ENCODE data around the gene DERL3. TPM values are rescaled to one million over a fixed set of nuclear protein-coding genes. Genes with fewer than 3 reads are reported as not detected.
A peak's percentile ranks its signal among the peaks of the same experiment; 100 is the strongest.

Gene DERL3
- total RNA-seq, 1 experiment from 2014 or later: 1.0 TPM

DNA sequence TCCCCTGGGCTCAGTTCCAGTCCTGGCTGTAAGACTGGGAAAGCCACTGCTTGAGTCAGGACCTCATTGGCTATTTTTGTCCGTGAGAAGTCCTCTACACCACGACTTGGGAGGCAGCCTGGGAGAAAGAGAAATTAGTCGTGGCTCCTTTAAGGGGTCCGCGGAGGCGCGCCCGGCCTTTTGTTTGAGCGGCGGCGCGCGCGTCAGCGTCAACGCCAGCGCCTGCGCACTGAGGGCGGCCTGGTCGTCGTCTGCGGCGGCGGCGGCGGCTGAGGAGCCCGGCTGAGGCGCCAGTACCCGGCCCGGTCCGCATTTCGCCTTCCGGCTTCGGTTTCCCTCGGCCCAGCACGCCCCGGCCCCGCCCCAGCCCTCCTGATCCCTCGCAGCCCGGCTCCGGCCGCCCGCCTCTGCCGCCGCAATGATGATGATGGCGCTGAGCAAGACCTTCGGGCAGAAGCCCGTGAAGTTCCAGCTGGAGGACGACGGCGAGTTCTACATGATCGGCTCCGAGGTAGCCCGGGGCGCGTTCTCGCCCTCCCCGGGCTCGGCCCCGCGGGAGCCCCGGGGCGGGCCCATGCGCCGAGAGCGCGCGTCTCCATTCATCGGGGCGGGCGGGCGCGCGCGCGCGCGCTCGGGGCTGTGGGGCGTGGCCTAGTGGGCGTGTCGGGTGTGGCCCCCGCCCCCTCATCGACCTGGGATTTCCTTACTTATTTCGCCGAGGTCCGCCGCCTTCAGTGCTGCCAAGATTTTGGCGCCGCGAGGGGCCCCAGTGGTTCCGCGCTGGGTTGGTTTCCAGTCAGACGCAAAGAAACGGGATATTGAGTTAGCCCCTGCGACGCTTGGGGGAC lies 51.8 kb downstream of the DERL3 start, which contains the start of gene SMARCB1:
Gene SMARCB1 (plus strand): TSS at position 215 of the 848 bp plus-strand sequence. CDS start 204 bp downstream, at position 419.
- intact Hi-C loops (cut with micrococcal nuclease; ENCODE audit: unreplicated experiment) (no loop called here), in situ Hi-C loops (cut with HindIII; ENCODE audit: low pct_unique_long_range_greater_than_20kb, low sequenced_read_pairs) (no loop called here)
- BruUV-seq (replicated peaks): no TSS peak
- TF ChIP-seq, protein P1, sequence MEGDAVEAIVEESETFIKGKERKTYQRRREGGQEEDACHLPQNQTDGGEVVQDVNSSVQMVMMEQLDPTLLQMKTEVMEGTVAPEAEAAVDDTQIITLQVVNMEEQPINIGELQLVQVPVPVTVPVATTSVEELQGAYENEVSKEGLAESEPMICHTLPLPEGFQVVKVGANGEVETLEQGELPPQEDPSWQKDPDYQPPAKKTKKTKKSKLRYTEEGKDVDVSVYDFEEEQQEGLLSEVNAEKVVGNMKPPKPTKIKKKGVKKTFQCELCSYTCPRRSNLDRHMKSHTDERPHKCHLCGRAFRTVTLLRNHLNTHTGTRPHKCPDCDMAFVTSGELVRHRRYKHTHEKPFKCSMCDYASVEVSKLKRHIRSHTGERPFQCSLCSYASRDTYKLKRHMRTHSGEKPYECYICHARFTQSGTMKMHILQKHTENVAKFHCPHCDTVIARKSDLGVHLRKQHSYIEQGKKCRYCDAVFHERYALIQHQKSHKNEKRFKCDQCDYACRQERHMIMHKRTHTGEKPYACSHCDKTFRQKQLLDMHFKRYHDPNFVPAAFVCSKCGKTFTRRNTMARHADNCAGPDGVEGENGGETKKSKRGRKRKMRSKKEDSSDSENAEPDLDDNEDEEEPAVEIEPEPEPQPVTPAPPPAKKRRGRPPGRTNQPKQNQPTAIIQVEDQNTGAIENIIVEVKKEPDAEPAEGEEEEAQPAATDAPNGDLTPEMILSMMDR (IDR thresholded peaks at IDR 0.05): no peak
- TF ChIP-seq, protein P2, sequence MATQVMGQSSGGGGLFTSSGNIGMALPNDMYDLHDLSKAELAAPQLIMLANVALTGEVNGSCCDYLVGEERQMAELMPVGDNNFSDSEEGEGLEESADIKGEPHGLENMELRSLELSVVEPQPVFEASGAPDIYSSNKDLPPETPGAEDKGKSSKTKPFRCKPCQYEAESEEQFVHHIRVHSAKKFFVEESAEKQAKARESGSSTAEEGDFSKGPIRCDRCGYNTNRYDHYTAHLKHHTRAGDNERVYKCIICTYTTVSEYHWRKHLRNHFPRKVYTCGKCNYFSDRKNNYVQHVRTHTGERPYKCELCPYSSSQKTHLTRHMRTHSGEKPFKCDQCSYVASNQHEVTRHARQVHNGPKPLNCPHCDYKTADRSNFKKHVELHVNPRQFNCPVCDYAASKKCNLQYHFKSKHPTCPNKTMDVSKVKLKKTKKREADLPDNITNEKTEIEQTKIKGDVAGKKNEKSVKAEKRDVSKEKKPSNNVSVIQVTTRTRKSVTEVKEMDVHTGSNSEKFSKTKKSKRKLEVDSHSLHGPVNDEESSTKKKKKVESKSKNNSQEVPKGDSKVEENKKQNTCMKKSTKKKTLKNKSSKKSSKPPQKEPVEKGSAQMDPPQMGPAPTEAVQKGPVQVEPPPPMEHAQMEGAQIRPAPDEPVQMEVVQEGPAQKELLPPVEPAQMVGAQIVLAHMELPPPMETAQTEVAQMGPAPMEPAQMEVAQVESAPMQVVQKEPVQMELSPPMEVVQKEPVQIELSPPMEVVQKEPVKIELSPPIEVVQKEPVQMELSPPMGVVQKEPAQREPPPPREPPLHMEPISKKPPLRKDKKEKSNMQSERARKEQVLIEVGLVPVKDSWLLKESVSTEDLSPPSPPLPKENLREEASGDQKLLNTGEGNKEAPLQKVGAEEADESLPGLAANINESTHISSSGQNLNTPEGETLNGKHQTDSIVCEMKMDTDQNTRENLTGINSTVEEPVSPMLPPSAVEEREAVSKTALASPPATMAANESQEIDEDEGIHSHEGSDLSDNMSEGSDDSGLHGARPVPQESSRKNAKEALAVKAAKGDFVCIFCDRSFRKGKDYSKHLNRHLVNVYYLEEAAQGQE (IDR thresholded peaks at IDR 0.05; ENCODE audit: insufficient read depth in 1 of 2, low read depth in 2 of 2, low read length in 1 of 2): no peak
- TF ChIP-seq POLR2AphosphoS5 (IDR thresholded peaks at IDR 0.05; ENCODE audit: low read depth, low read length) (peak; percentile 72), TCF7L2 (IDR thresholded peaks at IDR 0.05; ENCODE audit: low read depth, low read length) (no peak), SIN3A (IDR thresholded peaks at IDR 0.05; ENCODE audit: borderline replicate concordance, insufficient read depth, low read depth, low read length) (no peak)
- no peaks in the 10 kb centered on the region for H3K9me3 ChIP-seq (ENCODE audit: control insufficient read depth, insufficient read depth, low read depth, low read length)
- H3K4me3 ChIP-seq (ENCODE audit: low read depth in 2 of 2, low read length in 2 of 2): peak within 1 kb of the TSS; percentile 83 to 87
- H3K27me3 ChIP-seq (ENCODE audit: control insufficient read depth, insufficient read depth, low read length): no peaks in the 10 kb centered on the region
- H3K27ac ChIP-seq (ENCODE audit: low read length): peak within 1 kb of the TSS; percentile 91
- ChIA-PET POLR2A (interaction anchor here (1.3 kb wide), 1 partner anchor 12 kb away, joined by 4 read pairs; no protein-coding TSS in a partner anchor), CTCF (interaction anchor here (0.5 to 0.6 kb wide), 2 partner anchors 16 to 31 kb away, joined by 4 to 7 read pairs; no protein-coding TSS in a partner anchor)
- ATAC-seq (peak; percentile 88), DNase-seq (ENCODE audit: low read depth, low spot score) (no peak)
- peaks cover 4% of the 10 kb centered on the region; the same call in 1 of the 2 replicates for H3K4me1 ChIP-seq (ENCODE audit: control insufficient read depth, insufficient read depth, low read length)
- no peaks in the 10 kb centered on the region for H3K36me3 ChIP-seq (ENCODE audit: control insufficient read depth, insufficient read depth, low read length)

DNA sequence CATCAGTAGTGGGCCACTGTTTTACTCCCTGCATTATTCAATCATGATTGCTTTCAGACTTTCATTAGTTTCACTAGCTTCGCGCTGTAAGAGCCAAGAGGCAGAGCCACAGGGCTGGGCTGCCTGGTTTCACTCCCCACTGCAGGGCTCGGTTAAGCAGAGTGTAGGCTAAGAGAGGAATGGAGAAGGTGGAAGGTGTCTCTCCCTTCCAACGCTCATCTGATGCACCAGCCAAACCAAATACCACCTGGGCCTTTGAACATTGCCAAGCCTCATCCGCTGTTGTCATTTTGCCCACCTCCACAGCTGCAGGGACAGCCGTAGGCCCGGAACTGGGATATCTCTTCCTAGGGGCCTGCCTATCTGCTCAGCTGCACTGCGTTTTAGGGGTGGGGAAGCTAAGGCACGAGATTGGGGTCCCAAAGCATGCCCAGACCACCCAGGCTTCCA lies 52.5 kb downstream of the DERL3 start:
- Histone ChIP-seq H3K27ac (ENCODE audit: low read length) (peak overlapping the region; percentile 91), H3K36me3 (ENCODE audit: control insufficient read depth, insufficient read depth, low read length) (no peaks in the 10 kb centered on the region), H3K4me1 (ENCODE audit: control insufficient read depth, insufficient read depth, low read length) (peaks cover 10% of the 10 kb centered on the region), H3K4me3 (ENCODE audit: low read depth in 2 of 2, low read length in 2 of 2) (peak overlapping the region; percentile 83 to 87), H3K27me3 (ENCODE audit: control insufficient read depth, insufficient read depth, low read length) (no peaks in the 10 kb centered on the region), H3K9me3 (ENCODE audit: control insufficient read depth, insufficient read depth, low read depth, low read length) (no peaks in the 10 kb centered on the region)
- TF ChIP-seq TCF7L2 (IDR thresholded peaks at IDR 0.05; ENCODE audit: low read depth, low read length): no peak
- TF ChIP-seq, protein P2 (IDR thresholded peaks at IDR 0.05; ENCODE audit: insufficient read depth in 1 of 2, low read depth in 2 of 2, low read length in 1 of 2): no peak
- TF ChIP-seq, protein P1 (IDR thresholded peaks at IDR 0.05): no peak
- no peak for TF ChIP-seq POLR2AphosphoS5 (IDR thresholded peaks at IDR 0.05; ENCODE audit: low read depth, low read length)
- no peak for TF ChIP-seq SIN3A (IDR thresholded peaks at IDR 0.05; ENCODE audit: borderline replicate concordance, insufficient read depth, low read depth, low read length)
- TSS peak; percentile 94 for BruUV-seq (replicated peaks)
- ChIA-PET CTCF (interaction anchor here (0.6 kb wide), 1 partner anchor 30 kb away, joined by 7 read pairs; no protein-coding TSS in a partner anchor), POLR2A (no interaction called here)
- intact Hi-C loops (cut with micrococcal nuclease; ENCODE audit: unreplicated experiment): no loop called here
- no peak for ATAC-seq
- in situ Hi-C loops (cut with HindIII; ENCODE audit: low pct_unique_long_range_greater_than_20kb, low sequenced_read_pairs): no loop called here
- no peak for DNase-seq (ENCODE audit: low read depth, low spot score)
